GM20431 (cell line): ENCODE data around the gene DONSON.

ENCODE experiments used
- in situ Hi-C: fragments of 300-500 bp; cut with MseI, MboI; formaldehyde crosslinking; loops from one replicate; pipeline ENCODE4 v1.15.0; 2020; ENCODE audit warnings: low sequenced_read_pairs; ENCODE audit not compliant: unreplicated experiment

The DONSON gene

DNA sequence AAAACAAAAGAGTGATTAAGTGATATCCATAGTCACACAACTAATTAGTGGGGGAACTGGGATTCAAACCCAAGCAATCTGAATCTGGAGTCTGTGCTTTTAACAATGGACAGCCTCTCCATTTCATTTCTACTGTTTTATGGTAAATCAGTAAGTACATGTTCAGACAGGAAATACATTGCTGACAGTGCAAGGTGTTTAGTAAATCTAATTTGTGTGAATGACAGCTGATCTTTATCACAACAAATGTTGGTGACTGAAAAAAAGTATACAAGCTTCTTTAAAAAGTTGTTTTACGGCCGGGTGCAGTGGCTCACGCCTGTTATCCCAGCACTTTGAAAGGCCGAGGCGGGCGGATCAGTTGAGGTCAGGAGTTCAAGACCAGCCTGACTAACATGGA is 20.6 kb downstream of the DONSON start:
- in situ Hi-C loops, result no loop called here

DNA sequence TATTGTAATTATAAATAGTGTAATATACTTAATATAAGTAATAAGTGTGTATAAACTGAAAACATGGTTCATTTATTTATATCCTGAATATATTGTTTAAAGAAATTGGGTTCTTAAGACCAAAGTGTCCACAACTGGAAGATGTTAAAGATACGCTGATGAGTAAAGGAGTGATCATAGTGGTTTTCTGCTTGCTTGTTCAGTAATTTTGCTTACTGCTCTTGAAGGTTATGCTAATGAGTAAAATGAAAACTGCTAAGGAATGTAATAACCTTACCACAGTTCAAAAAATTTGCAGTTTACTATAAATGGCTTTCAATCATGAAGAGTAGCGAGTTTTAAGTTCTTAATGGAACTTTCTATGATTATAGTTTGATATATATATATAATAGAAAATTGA is 22.0 kb downstream of the DONSON start:
- in situ Hi-C loops, result no loop called here

DNA sequence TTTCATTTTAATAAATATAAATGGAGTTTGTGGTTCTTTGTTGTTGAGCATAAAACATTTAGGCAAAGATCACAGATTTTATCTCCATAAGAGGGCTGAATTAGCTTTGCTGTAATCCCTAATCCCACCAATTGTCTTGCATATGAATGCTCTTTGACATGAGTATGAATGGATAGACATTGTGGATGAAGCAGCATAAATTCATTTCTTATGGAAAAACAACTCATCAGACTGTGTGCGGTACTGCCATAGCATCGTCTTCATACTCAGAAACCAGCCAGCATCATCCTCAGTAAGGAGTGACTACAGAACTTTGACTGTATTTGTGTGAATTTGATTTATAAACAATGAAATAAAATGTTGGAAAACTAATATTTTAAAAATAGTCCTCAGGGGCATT is 26.1 kb downstream of the DONSON start:
- in situ Hi-C loops, result no loop called here

DNA sequence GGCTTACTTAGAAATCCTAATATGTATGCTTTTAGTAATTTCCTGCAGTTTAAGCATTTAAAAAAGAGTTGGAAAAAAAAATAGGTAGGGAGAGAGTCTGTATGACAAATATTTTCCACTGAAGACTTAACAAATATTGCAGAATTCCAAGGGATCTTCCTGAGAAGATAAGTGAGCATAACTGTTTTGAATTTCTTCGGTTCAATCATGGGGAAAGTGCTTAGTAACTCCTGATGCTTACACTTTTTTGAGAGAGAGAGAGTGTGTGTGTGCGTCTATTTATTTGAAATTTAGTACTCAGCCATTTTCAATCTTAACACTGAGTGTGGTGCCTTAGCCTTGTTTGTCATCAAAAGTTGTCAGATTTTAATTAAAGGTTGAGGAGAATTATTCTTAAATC is 27.1 kb downstream of the DONSON start:
- in situ Hi-C loops, result no loop called here

DNA sequence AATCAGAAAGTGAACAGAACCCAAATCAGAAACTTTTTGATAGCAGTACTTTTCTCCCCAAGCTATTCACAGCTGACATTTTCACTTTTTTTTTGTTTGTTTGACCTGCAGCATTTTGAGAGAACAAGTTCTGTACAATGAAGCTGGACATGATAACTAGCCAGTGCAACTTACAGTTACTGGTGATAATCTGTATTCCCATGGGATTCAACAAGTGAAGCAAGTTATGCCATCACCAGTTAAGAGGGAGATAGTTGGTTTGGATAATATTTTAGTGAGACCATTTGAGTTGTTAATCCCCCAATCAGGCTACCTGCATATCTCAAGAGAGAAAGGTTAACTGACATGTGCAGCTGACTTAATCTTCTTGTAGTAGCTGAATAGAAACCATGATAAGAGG is 27.5 kb downstream of the DONSON start:
- in situ Hi-C loops, result no loop called here

DNA sequence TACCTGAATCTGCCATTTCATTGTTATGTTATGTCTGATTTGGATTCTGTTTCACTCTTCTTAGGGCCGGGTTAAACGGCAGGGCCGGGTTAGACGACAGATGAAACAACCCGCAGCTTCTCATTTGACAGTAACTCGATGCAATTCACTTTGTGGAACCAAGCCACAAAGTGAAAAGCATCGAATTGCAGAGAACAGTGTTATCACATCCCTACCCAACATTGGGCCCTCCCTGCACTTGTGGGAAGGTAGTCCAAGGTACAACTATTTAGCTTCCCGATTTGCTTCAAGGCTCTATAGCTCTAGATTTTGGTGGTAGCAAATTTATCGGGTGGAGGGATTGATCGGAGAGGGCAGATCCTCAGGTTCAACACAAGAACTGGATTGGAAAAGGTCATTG is 28.7 kb downstream of the DONSON start:
- in situ Hi-C loops, result no loop called here

DNA sequence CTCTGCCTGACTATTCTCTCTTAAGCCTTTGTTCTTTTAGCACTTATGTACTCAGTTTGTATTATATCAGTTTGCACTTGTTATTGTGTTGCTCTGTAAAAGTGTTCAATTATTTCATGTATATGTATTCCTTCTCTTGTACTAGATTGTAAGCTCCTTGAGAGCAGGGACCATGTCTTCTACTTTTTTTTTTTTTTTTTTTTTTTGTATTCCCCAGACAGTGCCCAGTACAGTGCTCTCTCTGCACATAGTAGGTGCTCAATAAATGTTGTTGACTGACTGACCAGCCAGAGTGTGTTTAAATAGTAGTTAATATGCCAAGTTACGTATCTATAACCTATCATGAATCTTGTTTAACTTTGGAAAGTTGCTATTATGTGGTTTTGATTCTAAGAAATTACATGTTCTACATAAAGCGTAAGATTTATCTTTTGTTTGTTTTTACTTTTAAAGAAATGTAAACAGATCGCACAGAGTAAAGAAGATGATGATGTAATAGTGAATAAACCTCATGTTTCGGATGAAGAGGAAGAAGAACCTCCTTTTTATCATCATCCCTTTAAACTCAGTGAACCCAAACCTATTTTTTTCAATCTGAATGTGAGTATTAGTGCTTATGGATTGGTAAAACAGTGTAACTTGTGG is 29.6 kb downstream of the DONSON start:
- in situ Hi-C loops, result no loop called here

DNA sequence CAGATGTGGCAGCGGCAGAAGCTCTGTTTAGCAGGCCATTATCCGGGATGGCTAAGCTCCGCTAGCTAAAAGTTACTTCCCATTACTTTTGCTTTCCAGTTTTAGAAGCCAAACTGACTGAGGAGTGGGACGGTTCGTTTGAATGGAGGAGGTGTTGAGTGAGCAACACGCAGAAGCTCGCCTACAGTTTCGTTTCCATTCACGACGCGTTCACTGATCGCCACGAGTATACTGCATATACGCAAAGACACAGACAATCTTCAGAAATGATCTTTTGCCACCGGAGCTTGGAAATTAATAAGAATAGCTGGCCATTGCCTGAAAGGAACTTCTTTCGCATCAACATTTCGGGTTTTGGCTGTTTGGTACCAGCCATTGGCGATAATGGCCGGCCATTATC is 31.0 kb downstream of the DONSON start:
- in situ Hi-C loops, result no loop called here

DNA sequence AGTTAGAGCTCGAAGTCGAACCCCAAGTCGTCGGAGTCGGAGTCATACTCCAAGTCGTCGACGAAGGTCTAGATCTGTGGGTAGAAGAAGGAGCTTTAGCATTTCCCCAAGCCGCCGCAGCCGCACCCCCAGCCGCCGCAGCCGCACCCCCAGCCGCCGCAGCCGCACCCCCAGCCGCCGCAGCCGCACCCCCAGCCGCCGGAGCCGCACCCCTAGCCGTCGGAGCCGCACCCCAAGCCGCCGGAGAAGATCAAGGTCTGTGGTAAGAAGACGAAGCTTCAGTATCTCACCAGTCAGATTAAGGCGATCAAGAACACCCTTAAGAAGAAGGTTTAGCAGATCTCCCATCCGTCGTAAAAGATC is 33.5 kb downstream of the DONSON start:
- in situ Hi-C loops, result no loop called here

DNA sequence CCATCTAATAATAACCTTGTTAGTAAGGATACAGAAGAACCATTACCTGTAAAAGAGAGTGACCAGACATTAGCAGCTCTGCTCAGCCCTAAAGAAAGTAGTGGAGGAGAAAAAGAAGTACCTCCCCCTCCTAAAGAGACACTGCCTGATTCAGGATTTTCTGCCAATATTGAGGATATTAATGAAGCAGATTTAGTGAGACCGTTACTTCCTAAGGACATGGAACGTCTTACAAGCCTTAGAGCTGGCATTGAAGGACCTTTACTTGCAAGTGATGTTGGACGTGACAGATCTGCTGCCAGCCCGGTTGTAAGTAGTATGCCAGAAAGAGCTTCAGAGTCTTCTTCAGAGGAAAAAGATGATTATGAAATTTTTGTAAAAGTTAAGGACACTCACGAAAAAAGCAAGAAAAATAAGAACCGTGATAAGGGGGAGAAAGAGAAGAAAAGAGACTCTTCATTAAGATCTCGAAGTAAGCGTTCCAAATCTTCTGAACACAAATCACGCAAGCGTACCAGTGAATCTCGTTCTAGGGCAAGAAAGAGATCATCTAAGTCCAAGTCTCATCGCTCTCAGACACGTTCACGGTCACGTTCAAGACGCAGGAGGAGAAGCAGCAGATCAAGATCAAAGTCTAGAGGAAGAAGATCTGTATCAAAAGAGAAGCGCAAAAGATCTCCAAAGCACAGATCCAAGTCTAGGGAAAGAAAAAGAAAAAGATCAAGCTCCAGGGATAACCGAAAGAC is 34.1 kb downstream of the DONSON start:
- in situ Hi-C loops, result no loop called here

DNA sequence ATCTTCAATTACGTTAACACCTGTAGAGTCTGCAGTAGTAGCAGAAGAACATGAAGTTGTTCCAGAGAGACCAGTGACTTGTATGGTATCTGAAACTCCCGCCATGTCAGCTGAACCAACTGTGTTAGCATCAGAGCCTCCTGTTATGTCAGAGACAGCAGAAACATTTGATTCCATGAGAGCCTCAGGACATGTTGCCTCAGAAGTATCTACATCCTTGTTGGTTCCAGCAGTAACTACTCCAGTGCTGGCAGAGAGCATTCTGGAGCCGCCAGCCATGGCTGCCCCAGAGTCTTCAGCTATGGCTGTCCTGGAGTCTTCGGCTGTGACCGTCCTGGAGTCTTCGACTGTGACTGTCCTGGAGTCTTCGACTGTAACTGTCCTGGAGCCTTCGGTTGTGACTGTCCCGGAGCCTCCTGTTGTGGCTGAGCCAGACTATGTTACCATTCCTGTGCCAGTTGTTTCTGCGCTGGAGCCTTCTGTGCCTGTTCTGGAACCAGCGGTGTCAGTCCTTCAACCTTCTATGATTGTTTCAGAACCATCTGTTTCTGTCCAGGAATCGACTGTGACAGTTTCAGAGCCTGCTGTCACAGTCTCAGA is 35.4 kb downstream of the DONSON start:
- in situ Hi-C loops, result no loop called here

DNA sequence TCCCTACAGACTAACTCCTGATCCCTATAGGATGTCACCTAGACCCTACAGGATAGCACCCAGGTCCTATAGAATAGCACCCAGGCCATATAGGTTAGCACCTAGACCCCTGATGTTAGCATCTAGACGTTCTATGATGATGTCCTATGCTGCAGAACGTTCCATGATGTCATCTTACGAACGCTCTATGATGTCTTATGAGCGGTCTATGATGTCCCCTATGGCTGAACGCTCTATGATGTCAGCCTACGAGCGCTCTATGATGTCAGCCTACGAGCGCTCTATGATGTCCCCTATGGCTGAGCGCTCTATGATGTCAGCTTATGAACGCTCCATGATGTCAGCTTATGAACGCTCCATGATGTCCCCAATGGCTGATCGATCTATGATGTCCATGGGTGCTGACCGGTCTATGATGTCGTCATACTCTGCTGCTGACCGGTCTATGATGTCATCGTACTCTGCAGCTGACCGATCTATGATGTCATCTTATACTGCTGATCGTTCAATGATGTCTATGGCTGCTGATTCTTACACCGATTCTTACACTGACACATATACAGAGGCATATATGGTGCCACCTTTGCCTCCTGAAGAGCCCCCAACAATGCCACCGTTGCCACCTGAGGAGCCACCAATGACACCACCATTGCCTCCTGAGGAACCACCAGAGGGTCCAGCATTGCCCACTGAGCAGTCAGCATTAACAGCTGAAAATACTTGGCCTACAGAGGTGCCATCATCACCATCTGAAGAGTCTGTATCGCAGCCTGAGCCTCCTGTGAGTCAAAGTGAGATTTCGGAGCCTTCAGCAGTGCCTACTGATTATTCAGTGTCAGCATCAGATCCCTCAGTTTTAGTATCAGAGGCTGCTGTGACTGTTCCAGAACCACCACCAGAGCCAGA is 36.1 kb downstream of the DONSON start:
- in situ Hi-C loops, result no loop called here

DNA sequence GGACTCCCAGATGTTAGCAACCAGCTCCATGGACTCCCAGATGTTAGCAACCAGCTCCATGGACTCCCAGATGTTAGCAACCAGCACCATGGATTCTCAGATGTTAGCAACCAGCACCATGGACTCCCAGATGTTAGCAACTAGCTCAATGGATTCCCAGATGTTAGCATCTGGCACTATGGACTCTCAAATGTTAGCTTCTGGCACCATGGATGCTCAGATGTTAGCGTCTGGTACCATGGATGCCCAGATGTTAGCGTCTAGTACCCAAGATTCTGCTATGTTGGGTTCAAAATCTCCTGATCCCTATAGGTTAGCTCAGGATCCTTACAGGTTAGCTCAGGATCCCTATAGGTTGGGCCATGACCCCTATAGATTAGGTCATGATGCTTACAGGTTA is 36.8 kb downstream of the DONSON start:
- in situ Hi-C loops, result no loop called here

DNA sequence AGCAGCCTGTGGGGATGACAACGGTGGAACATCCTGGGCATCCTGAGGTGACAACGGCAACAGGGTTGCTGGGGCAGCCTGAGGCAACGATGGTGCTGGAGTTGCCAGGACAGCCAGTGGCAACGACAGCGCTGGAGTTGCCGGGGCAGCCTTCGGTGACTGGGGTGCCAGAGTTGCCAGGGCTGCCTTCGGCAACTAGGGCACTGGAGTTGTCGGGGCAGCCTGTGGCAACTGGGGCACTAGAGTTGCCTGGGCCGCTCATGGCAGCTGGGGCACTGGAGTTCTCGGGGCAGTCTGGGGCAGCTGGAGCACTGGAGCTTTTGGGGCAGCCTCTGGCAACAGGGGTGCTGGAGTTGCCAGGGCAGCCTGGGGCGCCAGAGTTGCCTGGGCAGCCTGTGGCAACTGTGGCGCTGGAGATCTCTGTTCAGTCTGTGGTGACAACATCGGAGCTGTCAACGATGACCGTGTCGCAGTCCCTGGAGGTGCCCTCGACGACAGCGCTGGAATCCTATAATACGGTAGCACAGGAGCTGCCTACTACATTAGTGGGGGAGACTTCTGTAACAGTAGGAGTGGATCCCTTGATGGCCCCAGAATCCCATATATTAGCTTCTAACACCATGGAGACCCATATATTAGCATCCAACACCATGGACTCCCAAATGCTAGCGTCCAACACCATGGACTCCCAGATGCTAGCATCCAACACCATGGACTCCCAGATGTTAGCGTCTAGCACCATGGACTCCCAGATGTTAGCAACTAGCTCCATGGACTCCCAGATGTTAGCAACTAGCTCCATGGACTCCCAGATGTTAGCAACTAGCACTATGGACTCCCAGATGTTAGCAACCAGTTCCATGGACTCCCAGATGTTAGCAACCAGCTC is 37.5 kb downstream of the DONSON start:
- in situ Hi-C loops, result no loop called here

DNA sequence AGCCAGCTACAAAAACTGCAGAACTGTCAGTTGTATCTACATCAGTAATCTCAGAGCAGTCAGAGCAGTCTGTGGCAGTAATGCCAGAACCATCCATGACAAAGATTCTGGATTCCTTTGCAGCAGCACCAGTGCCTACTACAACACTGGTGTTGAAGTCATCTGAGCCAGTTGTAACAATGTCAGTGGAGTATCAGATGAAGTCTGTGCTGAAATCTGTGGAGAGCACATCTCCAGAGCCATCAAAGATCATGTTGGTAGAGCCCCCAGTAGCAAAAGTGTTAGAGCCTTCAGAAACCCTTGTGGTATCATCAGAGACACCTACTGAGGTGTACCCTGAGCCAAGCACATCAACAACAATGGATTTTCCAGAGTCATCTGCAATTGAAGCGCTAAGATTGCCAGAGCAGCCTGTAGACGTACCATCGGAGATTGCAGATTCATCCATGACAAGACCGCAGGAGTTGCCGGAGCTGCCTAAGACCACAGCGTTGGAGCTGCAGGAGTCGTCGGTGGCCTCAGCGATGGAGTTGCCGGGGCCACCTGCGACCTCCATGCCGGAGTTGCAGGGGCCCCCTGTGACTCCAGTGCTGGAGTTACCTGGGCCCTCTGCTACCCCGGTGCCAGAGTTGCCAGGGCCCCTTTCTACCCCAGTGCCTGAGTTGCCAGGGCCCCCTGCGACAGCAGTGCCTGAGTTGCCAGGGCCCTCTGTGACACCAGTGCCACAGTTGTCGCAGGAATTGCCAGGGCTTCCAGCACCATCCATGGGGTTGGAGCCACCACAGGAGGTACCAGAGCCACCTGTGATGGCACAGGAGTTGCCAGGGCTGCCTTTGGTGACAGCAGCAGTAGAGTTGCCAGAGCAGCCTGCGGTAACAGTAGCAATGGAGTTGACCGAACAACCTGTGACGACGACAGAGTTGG is 38.4 kb downstream of the DONSON start:
- in situ Hi-C loops, result no loop called here

DNA sequence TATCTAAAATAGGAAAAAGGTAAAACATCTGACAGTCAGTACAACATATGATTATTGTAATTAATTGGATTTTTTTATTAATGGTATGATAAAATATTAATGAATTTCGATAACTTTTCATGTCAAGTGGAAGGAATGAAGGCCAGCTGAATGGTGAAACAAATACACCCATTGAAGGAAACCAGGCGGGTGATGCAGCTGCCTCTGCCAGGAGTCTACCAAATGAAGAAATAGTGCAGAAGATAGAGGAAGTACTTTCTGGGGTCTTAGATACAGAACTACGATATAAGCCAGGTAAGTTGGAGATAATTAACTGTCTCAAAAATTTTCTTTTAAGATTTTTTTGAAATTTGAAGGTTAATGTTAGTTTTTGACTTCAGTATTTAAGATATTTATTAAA is 42.4 kb downstream of the DONSON start:
- in situ Hi-C loops, result no loop called here

DNA sequence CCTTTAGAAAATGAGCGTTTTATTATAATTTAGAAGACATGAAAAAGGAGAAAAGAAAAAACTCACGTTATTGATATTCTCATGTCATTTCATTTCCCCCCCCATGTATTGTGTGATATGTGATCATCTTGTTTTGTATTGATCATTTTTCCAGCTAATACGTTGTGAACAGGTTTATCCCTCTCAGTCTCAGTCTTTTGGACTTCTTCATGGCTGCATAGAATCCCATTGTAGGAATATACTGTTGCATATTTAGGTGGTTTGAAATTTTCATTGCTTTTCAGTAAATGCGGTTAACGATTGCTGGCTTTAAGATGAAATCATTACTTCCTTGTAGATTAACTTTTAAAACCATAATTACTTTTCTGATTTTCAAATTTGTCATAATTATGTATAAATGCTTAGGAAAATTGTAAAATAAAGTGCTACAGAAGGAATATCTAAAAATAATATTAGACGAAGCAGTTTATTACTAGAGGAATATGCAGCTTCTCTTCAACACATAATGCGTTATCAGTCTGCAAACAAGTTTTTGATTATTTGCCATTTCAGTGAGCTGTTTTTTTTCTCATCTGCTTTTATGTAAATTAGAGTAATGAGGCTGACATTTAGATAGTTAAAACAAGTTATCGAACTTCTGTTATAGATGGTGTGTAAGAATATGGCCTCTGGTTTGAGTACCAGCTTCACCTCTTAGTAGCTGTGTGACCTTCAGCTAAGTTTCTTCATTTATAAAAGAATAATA is 43.9 kb downstream of the DONSON start:
- in situ Hi-C loops, result no loop called here

DNA sequence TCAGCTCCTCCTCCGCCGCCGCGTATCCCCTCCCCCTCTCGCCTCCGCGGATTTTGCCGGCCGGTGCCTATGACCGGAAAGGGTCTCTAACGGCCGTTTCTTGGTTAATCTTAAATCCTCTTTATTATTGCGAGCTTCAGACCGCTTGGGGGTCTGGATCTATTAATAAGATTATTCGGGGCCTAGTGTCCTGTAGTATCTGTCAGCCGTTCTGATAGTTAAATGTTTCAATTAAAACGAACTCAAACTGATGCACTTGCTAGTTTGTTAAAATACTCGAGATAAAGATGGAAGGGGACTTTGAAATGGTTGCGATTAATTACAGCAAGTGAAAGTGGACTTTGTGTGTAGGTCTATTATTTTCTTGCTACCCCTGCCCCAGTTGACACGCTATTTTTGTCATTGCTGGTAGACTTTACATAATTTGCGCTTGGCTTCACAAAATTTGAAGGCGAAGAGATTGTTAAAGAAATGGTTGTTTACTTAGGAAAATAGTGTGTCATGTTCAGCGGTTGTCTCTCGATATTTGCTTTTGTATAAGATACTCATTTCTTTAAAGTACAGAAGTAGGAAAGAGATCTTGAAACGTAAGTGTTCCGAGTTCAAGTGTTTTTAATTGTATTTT is 44.9 kb downstream of the DONSON start:
- in situ Hi-C loops, result no loop called here
